Uterus (tissue), 4 donors: ENCODE data around the gene ERGIC1. TPM values are rescaled to one million over a fixed set of nuclear protein-coding genes. Genes with fewer than 3 reads are reported as not detected.

Source experiments
- DNase-seq, 2 donors: peaks; one replicate each; pipeline ENCODE4 v3.0.0-alpha.2; 2019 to 2020
- H3K27ac ChIP-seq, 2 donors: fragments of 200-600 bp; sonication (generic); 1 replicate in 1 of 2; 2 replicates in 1 of 2; pipeline ENCODE4 v1.5.1; 2016 to 2018
- H3K27me3 ChIP-seq, 2 donors: fragments of 200-600 bp; sonication (generic); one replicate each; pipeline ENCODE4 v1.5.1; 2018 to 2019; ENCODE audit warnings: control low read depth in 1 of 2
- H3K36me3 ChIP-seq, 2 donors: fragments of 200-600 bp; sonication (generic); one replicate each; pipeline ENCODE4 v1.5.1; 2019; ENCODE audit warnings: control low read depth in 1 of 2
- H3K4me1 ChIP-seq, 2 donors: fragments of 200-600 bp; sonication (generic); one replicate each; pipeline ENCODE4 v1.5.1; 2018 to 2019; ENCODE audit warnings: control low read depth in 1 of 2
- H3K4me3 ChIP-seq, 2 donors: fragments of 200-600 bp; sonication (generic); 1 replicate in 1 of 2; 2 replicates in 1 of 2; pipeline ENCODE4 v1.5.1; 2018 to 2019; ENCODE audit warnings: mild to moderate bottlenecking in 1 of 2
- H3K9me3 ChIP-seq, 2 donors: fragments of 200-600 bp; sonication (generic); one replicate each; pipeline ENCODE4 v1.5.1; 2019; ENCODE audit warnings: control low read depth in 1 of 2
- CTCF ChIP-seq, 4 experiments: fragments of 200-600 bp in 2 of 4; fragments of 450-650 bp in 2 of 4; sonication (generic) in 2 of 4; IDR thresholded peaks; one replicate each; pipeline ENCODE4 v1.5.1; 2016 to 2019; ENCODE audit warnings: antibody characterized with exemption in 4 of 4, mild to moderate bottlenecking in 2 of 4, moderate library complexity in 1 of 4
- POLR2A ChIP-seq, 2 donors: fragments of 450-650 bp; IDR thresholded peaks; one replicate each; pipeline ENCODE4 v1.6.1; 2016; ENCODE audit warnings: antibody characterized with exemption in 2 of 2, mild to moderate bottlenecking in 1 of 2, moderate library complexity in 1 of 2
- intact Hi-C: fragments of 100-400 bp; cut with DNase I; formaldehyde crosslinking; loops from one replicate; pipeline ENCODE4 v1.15.1; 2023; ENCODE audit warnings: low total_unique reads
- total RNA-seq, 4 donors: library from RNA; depleted of rRNA in 3 of 4; stranded (reverse); fragments of >200 nt in 3 of 4; gene quantifications; one replicate each; pipeline versions ENCODE4 v1.1.0 to v1.2.4, GENCODE V29; 2014 to 2023
- donor health status: DM: yes; HTN: yes; CAD: no.

Gene ERGIC1
- total RNA-seq, 4 donors from 2014 or later, result 34.8 to 130 (median 67.7) TPM

- Histone ChIP-seq H3K27me3 (no peaks in the 10 kb centered on the region), H3K4me3 (no peak overlapping the region), H3K4me1 (no peaks in the 10 kb centered on the region), H3K27ac (no peak overlapping the region), H3K9me3 (no peaks in the 10 kb centered on the region), H3K36me3 (no peaks in the 10 kb centered on the region)
- intact Hi-C loops, result no loop called here
- DNase-seq, result no peak
- TF ChIP-seq POLR2A (IDR thresholded peaks at IDR 0.05) (no peak), CTCF (IDR thresholded peaks at IDR 0.05) (no peak)
These were observed 91.4 kb downstream of the ERGIC1 start for GRCh38 chr5:172925336-172925948.

GRCh38 chr5:172926008-172926523 lies 92.0 kb downstream of the ERGIC1 start:
- DNase-seq, result no peak
- H3K4me3 ChIP-seq, result no peak overlapping the region
- intact Hi-C loops, result no loop called here
- TF ChIP-seq POLR2A (IDR thresholded peaks at IDR 0.05), result no peak
- no peak for TF ChIP-seq CTCF (IDR thresholded peaks at IDR 0.05)
- H3K27me3 ChIP-seq, result no peaks in the 10 kb centered on the region
- no peaks in the 10 kb centered on the region for H3K9me3 ChIP-seq
- peak overlapping the region in 1 of 2 donors; percentile 24 for H3K27ac ChIP-seq
- H3K4me1 ChIP-seq, result peaks cover 0 to 3% of the 10 kb centered on the region in 2 donors
- H3K36me3 ChIP-seq, result no peaks in the 10 kb centered on the region

GRCh38 chr5:172926796-172927195 lies 92.7 kb downstream of the ERGIC1 start:
- Histone ChIP-seq H3K4me1 (peaks cover 0 to 4% of the 10 kb centered on the region in 2 donors), H3K9me3 (no peaks in the 10 kb centered on the region), H3K36me3 (no peaks in the 10 kb centered on the region), H3K27me3 (no peaks in the 10 kb centered on the region), H3K27ac (peak overlapping the region; percentile 1 to 24), H3K4me3 (no peak overlapping the region)
- intact Hi-C loops, result no loop called here
- TF ChIP-seq CTCF (IDR thresholded peaks at IDR 0.05), result no peak
- DNase-seq, result no peak

GRCh38 chr5:172929371-172929838 lies 95.4 kb downstream of the ERGIC1 start:
- no peak for TF ChIP-seq POLR2A (IDR thresholded peaks at IDR 0.05)
- TF ChIP-seq CTCF (IDR thresholded peaks at IDR 0.05), result no peak
- intact Hi-C loops, result no loop called here
- DNase-seq, result no peak
- no peaks in the 10 kb centered on the region for H3K27me3 ChIP-seq
- H3K4me1 ChIP-seq, result peaks cover 0 to 4% of the 10 kb centered on the region in 2 donors
- H3K4me3 ChIP-seq, result no peak overlapping the region
- H3K36me3 ChIP-seq, result no peaks in the 10 kb centered on the region
- no peak overlapping the region for H3K27ac ChIP-seq
- no peaks in the 10 kb centered on the region for H3K9me3 ChIP-seq

- peak overlapping the region; percentile 77 to 82 for H3K27ac ChIP-seq
- DNase-seq, result no peak
- peaks cover 0 to 4% of the 10 kb centered on the region in 2 donors for H3K4me1 ChIP-seq
- H3K4me3 ChIP-seq, result no peak overlapping the region
- no peaks in the 10 kb centered on the region for H3K27me3 ChIP-seq
- TF ChIP-seq POLR2A (IDR thresholded peaks at IDR 0.05) (no peak), CTCF (IDR thresholded peaks at IDR 0.05) (no peak)
- intact Hi-C loops, result loop anchor here (5.0 to 10.0 kb wide), 2 partner anchors 219 to 456 kb away; no protein-coding TSS in a partner anchor
- no peaks in the 10 kb centered on the region for H3K9me3 ChIP-seq
- H3K36me3 ChIP-seq, result no peaks in the 10 kb centered on the region
These were observed 97.0 kb downstream of the ERGIC1 start for GRCh38 chr5:172931001-172931536.
